ENCODE data around the gene RNF39. TPM values are rescaled to one million over a fixed set of nuclear protein-coding genes. Genes with fewer than 3 reads are reported as not detected.
A peak's percentile ranks its signal among the peaks of the same experiment; 100 is the strongest.

RNF39 gene
- total and polyA plus RNA-seq, 2 of the 13 experiments (the other 11 are each of a cell fraction or from before 2014, with no cell fraction given), result 0.13 to 1.8 TPM

- TF ChIP-seq ERF (CRISPR knock-in tag; IDR thresholded peaks at IDR 0.05), result peak; percentile 95
- TF ChIP-seq GATA4 (IDR thresholded peaks at IDR 0.05; ENCODE audit: borderline replicate concordance, low read depth), result peak; percentile 16; the same call in 1 of the 2 replicates
- no peak for TF ChIP-seq CEBPZ (IDR thresholded peaks at IDR 0.05; ENCODE audit: low read length)
- no peak for TF ChIP-seq GPN1 (CRISPR knock-in tag; IDR thresholded peaks at IDR 0.05; ENCODE audit: borderline replicate concordance)
- peak; percentile 18; the same call in 1 of the 2 replicates for TF ChIP-seq HMGXB3 (CRISPR knock-in tag; IDR thresholded peaks at IDR 0.05; ENCODE audit: borderline replicate concordance)
- TF ChIP-seq RFX3 (CRISPR knock-in tag; IDR thresholded peaks at IDR 0.05), result peak; percentile 7; the same call in 1 of the 2 replicates
- TF ChIP-seq SP1 (IDR thresholded peaks at IDR 0.05), result no peak
- 0 out of 2 replicates have a peak, but pooled peaks have one; percentile 35 for TF ChIP-seq SP1 (CRISPR knock-in tag; IDR thresholded peaks at IDR 0.05)
- TF ChIP-seq POGZ (CRISPR knock-in tag; IDR thresholded peaks at IDR 0.05), result peak; percentile 39; the same call in 1 of the 2 replicates
- peak; percentile 74; the same call in 1 of the 2 replicates for TF ChIP-seq ZKSCAN8 (CRISPR knock-in tag; IDR thresholded peaks at IDR 0.05; ENCODE audit: borderline replicate concordance)
- peak; percentile 78; the same call in 1 of the 2 replicates for TF ChIP-seq DNMT1 (CRISPR knock-in tag; IDR thresholded peaks at IDR 0.05)
- no peak; the same call in 1 of the 2 replicates for TF ChIP-seq HOXA9 (CRISPR knock-in tag; IDR thresholded peaks at IDR 0.05; ENCODE audit: borderline replicate concordance)
- peak; percentile 86 for TF ChIP-seq ZBTB7A (CRISPR knock-in tag; IDR thresholded peaks at IDR 0.05)
- TF ChIP-seq ZNF558 (CRISPR knock-in tag; IDR thresholded peaks at IDR 0.05; ENCODE audit: borderline replicate concordance), result 0 out of 2 replicates have a peak, but pooled peaks have one; percentile 32
- TF ChIP-seq MYPOP (CRISPR knock-in tag; IDR thresholded peaks at IDR 0.05), result peak; percentile 51
- peak; percentile 82 for TF ChIP-seq FOXC1 (CRISPR knock-in tag; IDR thresholded peaks at IDR 0.05; ENCODE audit: borderline replicate concordance)
- no peak for TF ChIP-seq SOX6 (IDR thresholded peaks at IDR 0.05)
- peak; percentile 90 for TF ChIP-seq SOX6 (CRISPR knock-in tag; IDR thresholded peaks at IDR 0.05)
- TF ChIP-seq RXRA (CRISPR knock-in tag; IDR thresholded peaks at IDR 0.05), result peak; percentile 86
- no peak for TF ChIP-seq ZEB1 (IDR thresholded peaks at IDR 0.05; ENCODE audit: insufficient replicate concordance, low read depth)
Measured at GRCh38 chr6:30100585-30101443, 25.2 kb upstream of the RNF39 start (continued).

Data from HepG2 (cell line).